HUES64 (cell line): ENCODE measurements around the gene ZNF254.
A peak's percentile ranks its signal among the peaks of the same experiment; 100 is the strongest.
"Not testable (repeated sequence)": the region's sequence is repeated elsewhere in the genome, so short reads cannot be mapped to it uniquely, and the experiment has no call there.

Source experiments
- H3K27ac ChIP-seq: 2 replicates; pipeline ENCODE4 v1.7.0; 2013; ENCODE audit warnings: low read depth, low read length, inconsistent platforms
- H3K27me3 ChIP-seq: 2 replicates; pipeline ENCODE4 v1.6.1; 2013; ENCODE audit warnings: mild to moderate bottlenecking, low read length; ENCODE audit not compliant: insufficient read depth
- H3K36me3 ChIP-seq: 2 replicates; pipeline ENCODE4 v1.6.1; 2013; ENCODE audit warnings: mild to moderate bottlenecking, low read length; ENCODE audit not compliant: insufficient read depth
- H3K4me1 ChIP-seq: 2 replicates; pipeline ENCODE4 v1.6.1; 2013; ENCODE audit warnings: mild to moderate bottlenecking, low read length, moderate library complexity; ENCODE audit not compliant: insufficient read depth
- H3K4me3 ChIP-seq: 2 replicates; pipeline ENCODE4 v1.5.1; 2013; ENCODE audit warnings: mild to moderate bottlenecking, low read length, moderate library complexity
- H3K9ac ChIP-seq: 2 replicates; pipeline ENCODE4 v1.6.1; 2013; ENCODE audit warnings: mild to moderate bottlenecking, low read depth, low read length
- H3K9me3 ChIP-seq: 2 replicates; pipeline ENCODE4 v1.6.1; 2013; ENCODE audit warnings: low read depth, low read length; ENCODE audit not compliant: insufficient read depth
- WGBS: fragments of 150-250, 120-280 bp; methylation state at CpG from one replicate; pipeline ENCODE4 v1.1.7; 2013; ENCODE audit warnings: missing lambda C conversion rate; 5-methylcytosine and 5-hydroxymethylcytosine counted together

Gene ZNF254

GRCh38 chr19:24073807-24074206 lies 13.2 kb upstream of the ZNF254 start:
- no peak overlapping the region for H3K4me3 ChIP-seq
- H3K27me3 ChIP-seq: no peaks in the 10 kb centered on the region
- peaks cover 56% of the 10 kb centered on the region for H3K36me3 ChIP-seq
- H3K4me1 ChIP-seq: peaks cover 34% of the 10 kb centered on the region
- peaks cover 20% of the 10 kb centered on the region for H3K9me3 ChIP-seq
- no peak overlapping the region for H3K9ac ChIP-seq
- no peak overlapping the region for H3K27ac ChIP-seq

GRCh38 chr19:24074720-24075454 lies 12.1 kb upstream of the ZNF254 start:
- no peaks in the 10 kb centered on the region for H3K27me3 ChIP-seq
- no peak overlapping the region for H3K4me3 ChIP-seq
- H3K9ac ChIP-seq: no peak overlapping the region
- peaks cover 53% of the 10 kb centered on the region for H3K36me3 ChIP-seq
- H3K27ac ChIP-seq: peak overlapping the region; percentile 78; the same call in 1 of the 2 replicates
- H3K9me3 ChIP-seq: peaks cover 20% of the 10 kb centered on the region
- WGBS: 96% methylated on average over 1 of the region's 1 CpG
- peaks cover 43% of the 10 kb centered on the region for H3K4me1 ChIP-seq

- H3K9ac ChIP-seq, H3K27me3 ChIP-seq, H3K4me3 ChIP-seq: not testable (repeated sequence)
- 86% methylated on average over 4 of the region's 4 CpGs for WGBS
- Histone ChIP-seq H3K27ac (peak overlapping the region; percentile 78; the same call in 1 of the 2 replicates), H3K36me3 (peaks cover 52% of the 10 kb centered on the region), H3K4me1 (peaks cover 43% of the 10 kb centered on the region), H3K9me3 (peaks cover 20% of the 10 kb centered on the region)
Observed at GRCh38 chr19:24075530-24075929, 11.5 kb upstream of the ZNF254 start.

- H3K36me3 ChIP-seq: peaks cover 28% of the 10 kb centered on the region
- H3K9me3 ChIP-seq: peaks cover 20% of the 10 kb centered on the region
- peaks cover 43% of the 10 kb centered on the region for H3K4me1 ChIP-seq
- peak overlapping the region; percentile 80; the same call in 1 of the 2 replicates for H3K27ac ChIP-seq
- H3K9ac ChIP-seq: no peak overlapping the region
- no peaks in the 10 kb centered on the region for H3K27me3 ChIP-seq
- peak overlapping the region; percentile 33 for H3K4me3 ChIP-seq
- 47% methylated on average over 3 of the region's 4 CpGs for WGBS
Observed at GRCh38 chr19:24078680-24079079, 8.3 kb upstream of the ZNF254 start.

- Histone ChIP-seq H3K27ac (no peak overlapping the region), H3K36me3 (peaks cover 13% of the 10 kb centered on the region; the same call in 1 of the 2 replicates), H3K9me3 (peaks cover 5% of the 10 kb centered on the region; the same call in 1 of the 2 replicates), H3K4me1 (peaks cover 36% of the 10 kb centered on the region), H3K9ac (no peak overlapping the region), H3K4me3 (no peak overlapping the region), H3K27me3 (no peaks in the 10 kb centered on the region)
- WGBS: 91% methylated on average over 4 of the region's 4 CpGs
Observed at GRCh38 chr19:24081056-24081455, 5.9 kb upstream of the ZNF254 start.

GRCh38 chr19:24098359-24098758 lies 11.4 kb downstream of the ZNF254 start:
- H3K9me3 ChIP-seq: no peaks in the 10 kb centered on the region
- peaks cover 22% of the 10 kb centered on the region for H3K36me3 ChIP-seq
- H3K9ac ChIP-seq: no peak overlapping the region
- H3K4me3 ChIP-seq: no peak overlapping the region
- H3K27ac ChIP-seq: no peak overlapping the region
- no peaks in the 10 kb centered on the region for H3K27me3 ChIP-seq
- WGBS: 100% methylated on average over 1 of the region's 2 CpGs
- H3K4me1 ChIP-seq: peaks cover 10% of the 10 kb centered on the region

- Histone ChIP-seq H3K9me3 (no peaks in the 10 kb centered on the region), H3K27ac (no peak overlapping the region), H3K36me3 (peaks cover 25% of the 10 kb centered on the region)
Observed at GRCh38 chr19:24099829-24100228, 12.8 kb downstream of the ZNF254 start.

GRCh38 chr19:24100597-24100996 lies 13.6 kb downstream of the ZNF254 start:
- H3K9me3 ChIP-seq, H3K9ac ChIP-seq, H3K4me3 ChIP-seq, H3K27ac ChIP-seq, H3K27me3 ChIP-seq: not testable (repeated sequence)
- Histone ChIP-seq H3K36me3 (peaks cover 32% of the 10 kb centered on the region), H3K4me1 (peaks cover 10% of the 10 kb centered on the region)
- WGBS: 100% methylated on average over 2 of the region's 2 CpGs

More at GRCh38 chr19:24099829-24100228, 12.8 kb downstream of the ZNF254 start:
- Histone ChIP-seq H3K9ac (no peak overlapping the region), H3K4me3 (no peak overlapping the region), H3K27me3 (no peaks in the 10 kb centered on the region), H3K4me1 (peaks cover 10% of the 10 kb centered on the region)

GRCh38 chr19:24101459-24102115 lies 14.6 kb downstream of the ZNF254 start:
- Histone ChIP-seq H3K9me3 (no peaks in the 10 kb centered on the region), H3K9ac (no peak overlapping the region), H3K4me1 (peaks cover 10% of the 10 kb centered on the region), H3K36me3 (peaks cover 42% of the 10 kb centered on the region), H3K27ac (no peak overlapping the region), H3K27me3 (no peaks in the 10 kb centered on the region), H3K4me3 (no peak overlapping the region)
- 86% methylated on average over 2 of the region's 2 CpGs for WGBS

GRCh38 chr19:24127601-24128000 lies 40.6 kb downstream of the ZNF254 start:
- H3K27ac ChIP-seq: no peak overlapping the region
- no peaks in the 10 kb centered on the region for H3K27me3 ChIP-seq
- peaks cover 99% of the 10 kb centered on the region for H3K9me3 ChIP-seq
- peaks cover 79% of the 10 kb centered on the region for H3K36me3 ChIP-seq
- no CpG with 5 or more reads among the region's 3 CpGs for WGBS
- H3K9ac ChIP-seq: no peak overlapping the region
- H3K4me1 ChIP-seq: no peaks in the 10 kb centered on the region
- 0 out of 2 replicates have a peak overlapping the region, but pooled peaks have one; percentile 3 for H3K4me3 ChIP-seq

GRCh38 chr19:24140099-24140498 lies 53.1 kb downstream of the ZNF254 start:
- peaks cover 30% of the 10 kb centered on the region for H3K9me3 ChIP-seq
- H3K27ac ChIP-seq: no peak overlapping the region
- no peaks in the 10 kb centered on the region for H3K4me1 ChIP-seq
- no peak overlapping the region for H3K4me3 ChIP-seq
- H3K36me3 ChIP-seq: peaks cover 5% of the 10 kb centered on the region; the same call in 1 of the 2 replicates
- no peaks in the 10 kb centered on the region for H3K27me3 ChIP-seq
- 100% methylated on average over 1 of the region's 3 CpGs for WGBS
- no peak overlapping the region for H3K9ac ChIP-seq
